NK-92 (cell line): ENCODE data around the gene SLC45A2.
"Not testable (repeated sequence)": the region's sequence is repeated elsewhere in the genome, so short reads cannot be mapped to it uniquely, and the experiment has no call there.

ENCODE experiments used
- DNase-seq: peaks from one replicate; lab custom pipeline; 2025; ENCODE audit not compliant: unreplicated experiment; lab: John Stamatoyannopoulos, UW

The SLC45A2 gene

GRCh38 chr5:33984671-33985124, at the start of gene SLC45A2:
TSS of gene SLC45A2 (minus strand) at chr5:33984693. CDS start at chr5:33984583, 110 bp downstream.
- DNase-seq, result no peak

GRCh38 chr5:34031966-34032365, 47.5 kb upstream of the SLC45A2 start:
- no peak for DNase-seq

GRCh38 chr5:34031117-34031516, 46.6 kb upstream of the SLC45A2 start:
- DNase-seq, result no peak

GRCh38 chr5:34030585-34030984, 46.1 kb upstream of the SLC45A2 start:
- DNase-seq, result not testable (repeated sequence)

- no peak for DNase-seq
These were observed 45.6 kb upstream of the SLC45A2 start for GRCh38 chr5:34030048-34030447.

- no peak for DNase-seq
These were observed 43.9 kb upstream of the SLC45A2 start for GRCh38 chr5:34028349-34028748.

- DNase-seq, result no peak
These were observed 41.7 kb upstream of the SLC45A2 start for GRCh38 chr5:34026089-34026761.

GRCh38 chr5:34022121-34022705, 37.7 kb upstream of the SLC45A2 start:
- no peak for DNase-seq

GRCh38 chr5:34021334-34021733, 36.8 kb upstream of the SLC45A2 start:
- DNase-seq, result no peak

- DNase-seq, result no peak
These were observed 36.2 kb upstream of the SLC45A2 start for GRCh38 chr5:34020726-34021125.

- DNase-seq, result no peak
These were observed 32.8 kb upstream of the SLC45A2 start for GRCh38 chr5:34017254-34017653.

- no peak for DNase-seq
These were observed 32.3 kb upstream of the SLC45A2 start for GRCh38 chr5:34016750-34017149.

GRCh38 chr5:34016222-34016621, 31.7 kb upstream of the SLC45A2 start:
- DNase-seq, result no peak

GRCh38 chr5:34015120-34015822, 30.8 kb upstream of the SLC45A2 start:
- no peak for DNase-seq

GRCh38 chr5:34014626-34015025, 30.1 kb upstream of the SLC45A2 start:
- DNase-seq, result no peak

GRCh38 chr5:34013547-34013946, 29.1 kb upstream of the SLC45A2 start:
- no peak for DNase-seq

- DNase-seq, result no peak
These were observed 28.3 kb upstream of the SLC45A2 start for GRCh38 chr5:34012791-34013190.

- no peak for DNase-seq
These were observed 27.0 kb upstream of the SLC45A2 start for GRCh38 chr5:34011536-34011935.

GRCh38 chr5:34010146-34010545, 25.7 kb upstream of the SLC45A2 start:
- not testable (repeated sequence) for DNase-seq

- no peak for DNase-seq
These were observed 25.1 kb upstream of the SLC45A2 start for GRCh38 chr5:34009610-34010009.

- DNase-seq, result no peak
These were observed 24.3 kb upstream of the SLC45A2 start for GRCh38 chr5:34008802-34009201.
